ENCODE data around the gene GMIP. TPM values are rescaled to one million over a fixed set of nuclear protein-coding genes. Genes with fewer than 3 reads are reported as not detected.

The GMIP gene
- total RNA-seq, 1 donor from 2014 or later: 3.0 TPM

DNA sequence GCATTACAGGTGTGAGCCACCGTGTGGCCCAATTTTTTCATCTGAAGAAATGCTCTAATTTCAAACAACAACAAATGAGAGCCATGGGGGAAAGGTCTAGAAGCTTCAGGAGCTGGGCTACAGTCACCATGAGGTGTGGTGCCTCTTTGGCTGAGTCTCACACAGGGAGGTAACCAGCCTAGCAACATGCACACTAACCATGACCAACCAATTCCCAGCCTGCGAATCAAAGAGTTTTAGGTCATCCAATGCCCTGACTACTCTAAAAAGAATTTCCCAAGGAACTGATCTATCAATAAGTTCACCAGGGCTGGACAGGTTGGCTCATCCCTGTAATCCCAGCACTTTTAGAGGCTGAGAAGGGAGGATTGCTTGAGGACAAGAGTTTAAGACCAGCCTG lies 54.9 kb downstream of the GMIP start:
- DNase-seq: no peak
- intact Hi-C loops (cut with micrococcal nuclease): no loop called here
- H3K4me1 ChIP-seq: peaks cover 7% of the 10 kb centered on the region
- H3K4me3 ChIP-seq: no peak overlapping the region
- no peaks in the 10 kb centered on the region for H3K9me3 ChIP-seq (replicated peaks)
- no peaks in the 10 kb centered on the region for H3K27me3 ChIP-seq (ENCODE audit: low read depth)
- no peaks in the 10 kb centered on the region for H3K36me3 ChIP-seq
- TF ChIP-seq, protein P1, sequence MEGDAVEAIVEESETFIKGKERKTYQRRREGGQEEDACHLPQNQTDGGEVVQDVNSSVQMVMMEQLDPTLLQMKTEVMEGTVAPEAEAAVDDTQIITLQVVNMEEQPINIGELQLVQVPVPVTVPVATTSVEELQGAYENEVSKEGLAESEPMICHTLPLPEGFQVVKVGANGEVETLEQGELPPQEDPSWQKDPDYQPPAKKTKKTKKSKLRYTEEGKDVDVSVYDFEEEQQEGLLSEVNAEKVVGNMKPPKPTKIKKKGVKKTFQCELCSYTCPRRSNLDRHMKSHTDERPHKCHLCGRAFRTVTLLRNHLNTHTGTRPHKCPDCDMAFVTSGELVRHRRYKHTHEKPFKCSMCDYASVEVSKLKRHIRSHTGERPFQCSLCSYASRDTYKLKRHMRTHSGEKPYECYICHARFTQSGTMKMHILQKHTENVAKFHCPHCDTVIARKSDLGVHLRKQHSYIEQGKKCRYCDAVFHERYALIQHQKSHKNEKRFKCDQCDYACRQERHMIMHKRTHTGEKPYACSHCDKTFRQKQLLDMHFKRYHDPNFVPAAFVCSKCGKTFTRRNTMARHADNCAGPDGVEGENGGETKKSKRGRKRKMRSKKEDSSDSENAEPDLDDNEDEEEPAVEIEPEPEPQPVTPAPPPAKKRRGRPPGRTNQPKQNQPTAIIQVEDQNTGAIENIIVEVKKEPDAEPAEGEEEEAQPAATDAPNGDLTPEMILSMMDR (IDR thresholded peaks at IDR 0.05; ENCODE audit: borderline replicate concordance): no peak
- no peak overlapping the region for H3K27ac ChIP-seq (replicated peaks)

DNA sequence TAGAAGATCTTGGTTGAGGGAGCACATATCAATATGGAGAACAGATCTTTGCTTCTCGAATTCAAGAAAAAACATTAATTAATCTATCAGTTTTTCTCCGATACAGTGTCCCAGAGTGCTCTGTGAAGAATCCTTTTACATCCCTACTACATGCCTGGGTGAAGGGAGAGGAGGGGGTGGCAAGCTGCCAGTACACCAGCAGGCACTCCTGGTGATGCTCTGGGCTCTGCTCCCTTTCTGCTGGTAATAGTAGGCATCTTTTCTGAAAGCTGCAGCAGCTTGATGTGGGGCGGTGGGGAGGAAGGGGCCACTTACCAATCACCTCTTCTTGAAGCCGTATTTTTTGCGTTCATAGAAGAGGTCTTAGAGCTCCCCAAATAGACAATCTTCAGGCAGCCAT lies 55.7 kb downstream of the GMIP start:
- Histone ChIP-seq H3K4me3 (no peak overlapping the region), H3K36me3 (no peaks in the 10 kb centered on the region), H3K4me1 (peaks cover 7% of the 10 kb centered on the region), H3K27me3 (ENCODE audit: low read depth) (no peaks in the 10 kb centered on the region), H3K9me3 (replicated peaks) (no peaks in the 10 kb centered on the region), H3K27ac (replicated peaks) (no peak overlapping the region)
- intact Hi-C loops (cut with micrococcal nuclease): no loop called here
- TF ChIP-seq, protein P1 (IDR thresholded peaks at IDR 0.05; ENCODE audit: borderline replicate concordance): no peak
- no peak for DNase-seq

DNA sequence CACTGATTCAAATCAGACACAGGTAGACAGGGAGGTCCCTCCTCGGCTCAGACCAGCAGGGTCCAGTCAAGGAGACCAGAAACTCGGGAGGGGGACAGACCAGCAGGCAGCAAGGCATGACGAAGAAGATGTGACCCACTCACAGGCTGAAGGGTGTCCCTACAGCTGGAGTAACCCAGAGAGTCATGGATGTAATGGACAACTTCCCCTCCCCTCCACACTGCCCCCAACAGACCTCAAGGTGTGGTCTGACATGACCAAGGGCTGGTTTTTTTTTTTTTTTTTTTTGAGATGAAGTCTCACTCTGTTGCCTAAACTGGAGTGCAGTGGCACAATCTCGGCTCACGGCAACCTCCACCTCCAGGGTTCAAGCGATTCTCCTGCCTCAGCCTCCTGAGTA lies 59.1 kb downstream of the GMIP start:
- TF ChIP-seq, protein P1 (IDR thresholded peaks at IDR 0.05; ENCODE audit: borderline replicate concordance): no peak
- no peak for DNase-seq
- no peaks in the 10 kb centered on the region for H3K36me3 ChIP-seq
- no peaks in the 10 kb centered on the region for H3K9me3 ChIP-seq (replicated peaks)
- H3K4me1 ChIP-seq: no peaks in the 10 kb centered on the region
- no peak overlapping the region for H3K4me3 ChIP-seq
- no peak overlapping the region for H3K27ac ChIP-seq (replicated peaks)
- intact Hi-C loops (cut with micrococcal nuclease): no loop called here
- no peaks in the 10 kb centered on the region for H3K27me3 ChIP-seq (ENCODE audit: low read depth)

DNA sequence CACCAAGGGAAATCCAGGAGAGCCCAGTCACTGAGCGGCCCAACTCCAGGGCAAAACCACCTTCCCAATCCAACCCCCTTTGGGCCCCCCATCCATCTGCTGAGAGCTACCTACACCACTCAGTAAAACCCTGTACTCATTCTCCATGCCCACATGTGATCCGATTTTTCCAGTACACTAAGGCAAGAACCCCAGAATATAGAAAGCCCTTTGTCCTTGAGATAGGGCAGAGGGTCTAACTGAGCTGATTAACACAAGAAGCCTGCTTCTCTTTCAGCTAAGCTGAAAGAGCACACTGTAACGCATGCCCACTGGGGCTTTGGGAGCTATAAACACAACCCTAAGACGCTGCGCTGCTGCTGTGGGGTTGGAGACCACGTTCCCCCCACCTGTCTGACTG lies 61.0 kb downstream of the GMIP start:
- TF ChIP-seq, protein P1 (IDR thresholded peaks at IDR 0.05; ENCODE audit: borderline replicate concordance): no peak
- H3K4me1 ChIP-seq: no peaks in the 10 kb centered on the region

DNA sequence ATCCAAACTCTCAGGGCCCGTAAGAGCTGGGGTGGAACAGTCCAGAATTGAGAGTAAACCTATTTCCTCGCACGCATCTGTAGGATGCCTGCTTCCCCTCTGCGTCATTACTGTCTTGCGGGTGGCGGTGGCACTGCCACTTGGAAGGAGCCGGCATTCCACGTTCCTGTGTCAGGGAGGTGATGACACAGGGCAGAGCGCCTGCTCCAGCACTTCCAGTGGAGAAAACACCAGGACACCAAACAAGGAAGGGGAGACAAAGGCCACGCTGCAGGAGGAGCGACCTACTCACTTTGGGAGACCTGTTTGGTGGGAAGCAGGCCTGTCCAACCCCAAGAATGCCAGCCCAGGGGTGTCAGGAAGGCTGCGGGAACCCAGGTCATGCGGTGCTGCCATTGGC lies 62.1 kb downstream of the GMIP start:
- Histone ChIP-seq H3K27me3 (ENCODE audit: low read depth) (no peaks in the 10 kb centered on the region), H3K36me3 (no peaks in the 10 kb centered on the region), H3K4me1 (no peaks in the 10 kb centered on the region), H3K4me3 (no peak overlapping the region), H3K9me3 (replicated peaks) (no peaks in the 10 kb centered on the region), H3K27ac (replicated peaks) (no peak overlapping the region)
- DNase-seq: no peak
- TF ChIP-seq, protein P1 (IDR thresholded peaks at IDR 0.05; ENCODE audit: borderline replicate concordance): no peak
- intact Hi-C loops (cut with micrococcal nuclease): no loop called here

More for the DNA sequence above, 61.0 kb downstream of the GMIP start:
- no peaks in the 10 kb centered on the region for H3K9me3 ChIP-seq (replicated peaks)
- intact Hi-C loops (cut with micrococcal nuclease): no loop called here
- no peaks in the 10 kb centered on the region for H3K36me3 ChIP-seq
- DNase-seq: no peak
- no peaks in the 10 kb centered on the region for H3K27me3 ChIP-seq (ENCODE audit: low read depth)
- no peak overlapping the region for H3K4me3 ChIP-seq
- no peak overlapping the region for H3K27ac ChIP-seq (replicated peaks)

DNA sequence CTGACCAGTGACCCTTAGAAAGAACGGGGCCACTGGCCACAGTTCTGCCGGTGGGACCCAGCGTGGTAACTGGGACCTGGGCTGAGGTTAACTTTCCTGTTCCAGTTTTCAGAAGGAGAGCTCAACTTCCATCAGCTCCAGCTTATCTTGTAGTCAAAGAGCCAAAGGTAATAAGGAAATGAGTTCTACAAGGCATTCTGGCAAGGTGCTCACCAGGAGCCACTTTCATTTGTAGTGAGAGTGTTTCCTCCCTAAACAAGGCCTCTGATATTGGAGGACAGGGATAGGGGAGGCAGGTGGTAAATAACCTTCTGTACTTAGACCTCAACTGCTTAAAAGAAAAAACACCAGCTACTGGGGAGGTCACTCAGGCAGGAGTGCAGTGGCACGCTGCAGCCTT lies 63.0 kb downstream of the GMIP start:
- H3K4me3 ChIP-seq: no peak overlapping the region
- no peaks in the 10 kb centered on the region for H3K9me3 ChIP-seq (replicated peaks)
- no peaks in the 10 kb centered on the region for H3K4me1 ChIP-seq
- no peak for DNase-seq
- H3K36me3 ChIP-seq: no peaks in the 10 kb centered on the region
- H3K27me3 ChIP-seq (ENCODE audit: low read depth): no peaks in the 10 kb centered on the region
- TF ChIP-seq, protein P1 (IDR thresholded peaks at IDR 0.05; ENCODE audit: borderline replicate concordance): no peak
- intact Hi-C loops (cut with micrococcal nuclease): no loop called here
- H3K27ac ChIP-seq (replicated peaks): no peak overlapping the region

Data from left ventricle myocardium inferior (tissue), 1 donor.